ENCODE measurements around the gene DDX46. TPM values are rescaled to one million over a fixed set of nuclear protein-coding genes. Genes with fewer than 3 reads are reported as not detected.

DDX46 gene
- total RNA-seq, 1 donor from 2014 or later = 32.6 TPM

DNA sequence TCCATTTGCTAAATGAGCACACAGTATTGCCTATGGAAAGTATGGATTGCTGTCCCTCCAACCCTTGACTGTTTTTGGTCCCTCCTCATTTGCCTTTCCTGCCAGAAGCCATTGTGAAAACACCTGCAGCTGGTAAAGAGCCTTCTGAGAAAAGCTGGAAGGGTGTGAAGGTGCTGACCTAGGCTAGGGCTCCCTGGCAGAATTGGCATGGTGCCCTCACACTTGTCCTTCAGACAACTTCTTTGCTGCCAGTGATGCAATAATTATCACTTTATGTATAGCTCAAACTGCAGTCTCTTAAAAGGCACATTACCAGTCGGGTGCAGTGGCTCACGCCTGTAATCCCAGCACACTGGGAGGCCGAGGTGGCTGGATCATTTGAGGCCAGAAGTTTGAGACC, 119.8 kb downstream of the DDX46 start:
- no peak for DNase-seq (ENCODE audit: low spot score)
- intact Hi-C loops (cut with DNase I) = loop anchor here (10.0 kb wide), 1 partner anchor 144 kb away; the partner anchor contains the start of gene CAMLG

DNA sequence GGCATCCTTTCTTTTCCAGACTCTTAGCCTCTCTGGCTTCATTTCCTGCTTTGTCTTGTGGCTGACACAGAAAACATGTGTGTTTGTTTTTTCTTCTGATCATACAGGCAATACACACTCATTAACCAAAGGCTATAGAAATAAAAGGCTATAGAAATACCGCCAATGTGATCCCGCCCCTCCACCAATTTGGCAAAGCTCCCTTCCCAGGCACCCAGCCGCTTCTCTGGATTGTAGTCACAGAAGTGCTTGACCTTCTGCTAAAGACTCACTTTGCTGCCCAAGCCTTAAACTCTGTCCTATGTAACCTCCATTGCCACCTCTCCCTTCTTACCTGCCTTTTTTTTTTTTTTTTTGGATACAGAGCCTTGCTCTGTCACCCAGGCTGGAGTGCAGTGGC, 120.9 kb downstream of the DDX46 start:
- DNase-seq (ENCODE audit: low spot score) = no peak

More for the DNA sequence above, 120.9 kb downstream of the DDX46 start:
- intact Hi-C loops (cut with DNase I) = loop anchor here (10.0 kb wide), 1 partner anchor 145 kb away; the partner anchor contains the start of gene CAMLG

Other genes with a start within 250 kb of the DDX46 start
- gene JADE2, start 233.1 kb upstream of the DDX46 start, total RNA-seq = 25.7 TPM
- gene SAR1B, start 126.0 kb upstream of the DDX46 start, total RNA-seq = 85.9 TPM
- 12.4 TPM for gene SEC24A, start 110.0 kb upstream of the DDX46 start, total RNA-seq
- gene CAMLG, start 20.2 kb upstream of the DDX46 start, total RNA-seq = 18.7 TPM
- gene C5orf24, start 87.2 kb downstream of the DDX46 start, total RNA-seq = 26.6 TPM
- gene TXNDC15, start 115.6 kb downstream of the DDX46 start, total RNA-seq = 46.6 TPM
- gene PCBD2, start 146.4 kb downstream of the DDX46 start, total RNA-seq = 21.2 TPM
- 0.54 TPM for gene CATSPER3, start 209.1 kb downstream of the DDX46 start, total RNA-seq